Measurements from ENCODE around the gene TXNIP. TPM values are rescaled to one million over a fixed set of nuclear protein-coding genes. Genes with fewer than 3 reads are reported as not detected.

TXNIP gene
- total RNA-seq, 2 donors from 2014 or later, result 618 to 736 TPM

GRCh38 chr1:146019231-146020057 is 23.1 kb upstream of the TXNIP start:
- H3K9me3 ChIP-seq, result no peaks in the 10 kb centered on the region
- no peak overlapping the region for H3K27ac ChIP-seq
- TF ChIP-seq POLR2AphosphoS5 (IDR thresholded peaks at IDR 0.05), result no peak
- TF ChIP-seq POLR2A (IDR thresholded peaks at IDR 0.05), result no peak
- TF ChIP-seq, protein P1, sequence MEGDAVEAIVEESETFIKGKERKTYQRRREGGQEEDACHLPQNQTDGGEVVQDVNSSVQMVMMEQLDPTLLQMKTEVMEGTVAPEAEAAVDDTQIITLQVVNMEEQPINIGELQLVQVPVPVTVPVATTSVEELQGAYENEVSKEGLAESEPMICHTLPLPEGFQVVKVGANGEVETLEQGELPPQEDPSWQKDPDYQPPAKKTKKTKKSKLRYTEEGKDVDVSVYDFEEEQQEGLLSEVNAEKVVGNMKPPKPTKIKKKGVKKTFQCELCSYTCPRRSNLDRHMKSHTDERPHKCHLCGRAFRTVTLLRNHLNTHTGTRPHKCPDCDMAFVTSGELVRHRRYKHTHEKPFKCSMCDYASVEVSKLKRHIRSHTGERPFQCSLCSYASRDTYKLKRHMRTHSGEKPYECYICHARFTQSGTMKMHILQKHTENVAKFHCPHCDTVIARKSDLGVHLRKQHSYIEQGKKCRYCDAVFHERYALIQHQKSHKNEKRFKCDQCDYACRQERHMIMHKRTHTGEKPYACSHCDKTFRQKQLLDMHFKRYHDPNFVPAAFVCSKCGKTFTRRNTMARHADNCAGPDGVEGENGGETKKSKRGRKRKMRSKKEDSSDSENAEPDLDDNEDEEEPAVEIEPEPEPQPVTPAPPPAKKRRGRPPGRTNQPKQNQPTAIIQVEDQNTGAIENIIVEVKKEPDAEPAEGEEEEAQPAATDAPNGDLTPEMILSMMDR (IDR thresholded peaks at IDR 0.05), result no peak
- H3K4me3 ChIP-seq, result peak overlapping the region in 1 of 2 donors; percentile 0
- DNase-seq (ENCODE audit: low spot score), result no peak
- H3K36me3 ChIP-seq, result no peaks in the 10 kb centered on the region
- intact Hi-C loops (cut with DNase I), result loop anchor here (5.0 kb wide), 3 partner anchors 107 to 172 kb away; partner anchors contain the start of genes ITGA10 and NUDT17
- H3K4me1 ChIP-seq (replicated peaks), result no peaks in the 10 kb centered on the region
- H3K27me3 ChIP-seq (replicated peaks; ENCODE audit: insufficient read depth), result no peaks in the 10 kb centered on the region
- WGBS, result 22% methylated on average over 40 of the region's 43 CpGs

DNA sequence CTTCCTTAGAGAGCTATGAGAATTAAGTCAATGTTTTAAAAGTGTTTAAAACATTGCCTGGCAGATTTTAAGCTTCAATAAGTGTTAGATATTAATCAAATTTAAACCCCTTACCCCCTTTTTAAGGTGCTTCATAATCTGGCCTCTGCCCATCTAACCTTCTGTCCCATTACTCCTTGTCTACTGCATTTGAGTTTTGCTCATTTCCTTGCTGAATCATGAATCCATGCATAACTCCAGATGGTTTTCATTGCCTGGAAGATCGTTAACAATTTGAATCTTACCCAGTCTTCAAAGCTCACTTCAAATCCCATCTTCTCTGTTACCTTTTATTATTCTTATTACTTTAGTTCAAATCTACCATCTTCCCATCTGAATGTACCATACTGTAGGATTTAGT is 20.5 kb upstream of the TXNIP start:
- H3K4me3 ChIP-seq, result no peak overlapping the region
- H3K4me1 ChIP-seq (replicated peaks), result no peaks in the 10 kb centered on the region
- 33% methylated on average over 1 of the region's 1 CpG for WGBS
- no peaks in the 10 kb centered on the region for H3K27me3 ChIP-seq (replicated peaks; ENCODE audit: insufficient read depth)
- intact Hi-C loops (cut with DNase I), result loop anchor here (5.0 kb wide), 2 partner anchors 125 to 170 kb away; partner anchors contain the start of gene NUDT17
- no peaks in the 10 kb centered on the region for H3K9me3 ChIP-seq
- DNase-seq (ENCODE audit: low spot score), result no peak
- no peaks in the 10 kb centered on the region for H3K36me3 ChIP-seq
- TF ChIP-seq, protein P1 (IDR thresholded peaks at IDR 0.05), result no peak
- TF ChIP-seq POLR2A (IDR thresholded peaks at IDR 0.05) (no peak), POLR2AphosphoS5 (IDR thresholded peaks at IDR 0.05) (no peak)
- no peak overlapping the region for H3K27ac ChIP-seq

DNA sequence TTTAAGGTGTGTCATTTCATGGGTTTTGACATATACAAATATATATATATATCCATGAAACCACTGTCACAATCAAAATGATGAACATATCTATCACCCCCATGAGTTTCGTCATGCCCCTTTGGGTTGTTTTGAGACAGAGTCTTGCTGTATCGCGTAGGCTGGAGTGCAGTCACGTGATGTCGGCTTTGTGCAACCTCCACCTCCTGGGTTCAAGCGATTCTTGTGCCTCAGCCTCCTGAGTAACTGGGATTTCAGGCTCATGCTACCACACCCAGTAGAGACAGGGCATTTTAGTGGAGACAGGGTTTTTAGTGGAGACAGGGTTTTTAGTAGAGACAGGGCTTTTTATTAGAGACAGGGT is 17.2 kb upstream of the TXNIP start:
- no peaks in the 10 kb centered on the region for H3K27me3 ChIP-seq (replicated peaks; ENCODE audit: insufficient read depth)
- TF ChIP-seq, protein P1 (IDR thresholded peaks at IDR 0.05), result no peak
- no peak for TF ChIP-seq POLR2AphosphoS5 (IDR thresholded peaks at IDR 0.05)
- TF ChIP-seq POLR2A (IDR thresholded peaks at IDR 0.05), result no peak
- intact Hi-C loops (cut with DNase I), result no loop called here
- H3K36me3 ChIP-seq, result no peaks in the 10 kb centered on the region
- no peak overlapping the region for H3K27ac ChIP-seq
- 75% methylated on average over 6 of the region's 6 CpGs for WGBS
- DNase-seq (ENCODE audit: low spot score), result no peak
- H3K4me3 ChIP-seq, result no peak overlapping the region
- no peaks in the 10 kb centered on the region for H3K4me1 ChIP-seq (replicated peaks)
- H3K9me3 ChIP-seq, result no peaks in the 10 kb centered on the region

DNA sequence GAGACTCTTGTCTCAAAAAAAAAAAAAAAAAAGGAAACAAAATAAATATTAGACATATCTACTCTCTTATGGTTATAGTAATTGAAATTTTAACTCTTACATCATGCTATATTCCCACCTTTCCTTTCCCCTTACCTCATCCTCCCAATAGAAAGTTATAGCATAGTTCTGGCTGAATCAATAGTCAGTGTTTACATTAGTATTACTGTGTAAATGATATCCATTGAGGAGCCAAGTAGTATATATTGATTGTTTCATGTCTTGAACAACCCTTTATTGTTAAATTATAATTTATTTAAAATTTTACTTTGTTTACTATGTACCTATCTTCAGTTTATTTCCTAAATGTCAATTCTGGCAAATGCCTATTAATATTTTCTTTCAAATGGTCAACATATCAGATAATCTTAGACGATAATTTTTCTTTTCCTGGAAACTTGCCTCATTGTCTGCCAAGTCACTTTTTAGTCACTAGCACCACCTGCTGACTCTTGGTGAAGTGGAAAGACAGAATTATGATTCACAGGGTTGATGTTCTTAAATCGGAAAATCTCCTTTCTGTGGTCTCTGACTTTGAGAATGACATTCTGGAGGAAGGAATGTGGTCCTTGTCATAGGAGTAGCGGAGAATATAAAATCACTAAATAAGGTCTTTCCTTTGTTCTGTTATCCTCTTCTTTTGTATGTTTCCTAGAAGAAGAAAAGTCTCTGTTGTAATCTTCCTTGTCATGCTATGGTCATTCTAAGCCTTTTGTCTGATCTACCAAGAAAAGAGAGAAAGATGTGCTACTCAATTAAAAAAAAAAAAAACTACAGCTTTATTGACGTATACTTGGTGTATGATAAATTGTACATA is 16.6 kb upstream of the TXNIP start:
- H3K4me3 ChIP-seq, result no peak overlapping the region
- WGBS, result 5% methylated on average over 4 of the region's 4 CpGs
- DNase-seq (ENCODE audit: low spot score), result peak; percentile 61
- no peaks in the 10 kb centered on the region for H3K36me3 ChIP-seq
- no peaks in the 10 kb centered on the region for H3K27me3 ChIP-seq (replicated peaks; ENCODE audit: insufficient read depth)
- H3K4me1 ChIP-seq (replicated peaks), result no peaks in the 10 kb centered on the region
- intact Hi-C loops (cut with DNase I), result no loop called here
- TF ChIP-seq POLR2A (IDR thresholded peaks at IDR 0.05) (no peak), POLR2AphosphoS5 (IDR thresholded peaks at IDR 0.05) (peak; percentile 87)
- TF ChIP-seq, protein P1 (IDR thresholded peaks at IDR 0.05), result peak in 3 of 4 experiments; percentile 77 to 90 (median 80)
- H3K27ac ChIP-seq, result no peak overlapping the region
- H3K9me3 ChIP-seq, result no peaks in the 10 kb centered on the region

Measured in prostate gland (tissue), 2 donors.